Esophagus muscularis mucosa (tissue), 3 donors: ENCODE data around the gene ABCD4.
"Not testable (repeated sequence)": the region's sequence is repeated elsewhere in the genome, so short reads cannot be mapped to it uniquely, and the experiment has no call there.

ENCODE experiments used
- CTCF ChIP-seq, 3 experiments: fragments of 200-600 bp in 2 of 3; fragments of 450-650 bp in 1 of 3; sonication (generic) in 2 of 3; IDR thresholded peaks; one replicate each; pipeline ENCODE4 v1.5.1; 2017 to 2019; ENCODE audit warnings: antibody characterized with exemption in 3 of 3, mild to moderate bottlenecking in 2 of 3, moderate library complexity in 1 of 3
- POLR2A ChIP-seq: fragments of 450-650 bp; IDR thresholded peaks from one replicate; pipeline ENCODE4 v1.6.1; 2017; ENCODE audit warnings: antibody characterized with exemption, moderate library complexity, mild to moderate bottlenecking, low read depth
- POLR2AphosphoS5 ChIP-seq, 2 donors: sonication (generic); formaldehyde crosslinking; IDR thresholded peaks; one replicate each; pipeline ENCODE4 v1.6.1; 2017; ENCODE audit warnings: antibody characterized with exemption in 2 of 2

GRCh38 chr14:74270382-74271177, 32.2 kb downstream of the ABCD4 start:
- not testable (repeated sequence) for TF ChIP-seq POLR2AphosphoS5 (IDR thresholded peaks at IDR 0.05); CTCF (IDR thresholded peaks at IDR 0.05); POLR2A
